IPS-20b (cell line): Measurements from ENCODE around the gene POLN.

ENCODE experiments used
- H3K27ac ChIP-seq: one replicate; pipeline ENCODE4 v1.5.1; 2013; ENCODE audit warnings: low read length
- H3K27me3 ChIP-seq: 2 replicates; pipeline ENCODE4 v1.6.1; 2013; ENCODE audit warnings: mild to moderate bottlenecking, low read length, inconsistent platforms; ENCODE audit not compliant: insufficient read depth
- H3K36me3 ChIP-seq: 2 replicates; pipeline ENCODE4 v1.6.1; 2013; ENCODE audit warnings: low read depth, mild to moderate bottlenecking, inconsistent platforms, low read length, moderate library complexity; ENCODE audit not compliant: insufficient read depth
- H3K4me1 ChIP-seq: 2 replicates; pipeline ENCODE4 v1.6.1; 2013; ENCODE audit warnings: mild to moderate bottlenecking, control low read depth, inconsistent platforms, low read length, moderate library complexity; ENCODE audit not compliant: insufficient read depth
- H3K4me3 ChIP-seq: 2 replicates; pipeline ENCODE4 v1.5.1; 2013; ENCODE audit warnings: mild to moderate bottlenecking, low read length, inconsistent platforms
- H3K9ac ChIP-seq: 2 replicates; pipeline ENCODE4 v1.6.1; 2013; ENCODE audit warnings: low read depth, mild to moderate bottlenecking, inconsistent platforms, low read length, moderate library complexity
- H3K9me3 ChIP-seq: 2 replicates; pipeline ENCODE4 v1.6.1; 2013; ENCODE audit warnings: mild to moderate bottlenecking, low read depth, low read length, inconsistent platforms; ENCODE audit not compliant: insufficient read depth

The POLN gene

GRCh38 chr4:2089222-2089621 is 152.7 kb downstream of the POLN start:
- H3K27ac ChIP-seq: no peak overlapping the region
- no peak overlapping the region for H3K9ac ChIP-seq
- no peak overlapping the region for H3K4me3 ChIP-seq
- no peaks in the 10 kb centered on the region for H3K9me3 ChIP-seq
- H3K27me3 ChIP-seq: no peaks in the 10 kb centered on the region
- H3K36me3 ChIP-seq: no peaks in the 10 kb centered on the region
- no peaks in the 10 kb centered on the region for H3K4me1 ChIP-seq

- no peaks in the 10 kb centered on the region for H3K4me1 ChIP-seq
- H3K4me3 ChIP-seq: no peak overlapping the region
- no peaks in the 10 kb centered on the region for H3K36me3 ChIP-seq
- H3K9ac ChIP-seq: no peak overlapping the region
- no peaks in the 10 kb centered on the region for H3K9me3 ChIP-seq
- no peaks in the 10 kb centered on the region for H3K27me3 ChIP-seq
- H3K27ac ChIP-seq: no peak overlapping the region
These were observed 154.8 kb downstream of the POLN start for GRCh38 chr4:2087170-2087569.

GRCh38 chr4:2085496-2085901 is 156.4 kb downstream of the POLN start:
- H3K27me3 ChIP-seq: no peaks in the 10 kb centered on the region

GRCh38 chr4:2084316-2084715 is 157.6 kb downstream of the POLN start:
- Histone ChIP-seq H3K27me3 (no peaks in the 10 kb centered on the region), H3K36me3 (no peaks in the 10 kb centered on the region), H3K27ac (no peak overlapping the region), H3K4me1 (no peaks in the 10 kb centered on the region), H3K9ac (no peak overlapping the region), H3K4me3 (no peak overlapping the region), H3K9me3 (no peaks in the 10 kb centered on the region)

More at GRCh38 chr4:2085496-2085901, 156.4 kb downstream of the POLN start:
- Histone ChIP-seq H3K27ac (no peak overlapping the region), H3K4me3 (no peak overlapping the region), H3K9me3 (no peaks in the 10 kb centered on the region), H3K9ac (no peak overlapping the region), H3K4me1 (no peaks in the 10 kb centered on the region), H3K36me3 (no peaks in the 10 kb centered on the region)

- no peaks in the 10 kb centered on the region for H3K9me3 ChIP-seq
- no peak overlapping the region for H3K9ac ChIP-seq
- no peak overlapping the region for H3K4me3 ChIP-seq
- H3K4me1 ChIP-seq: no peaks in the 10 kb centered on the region
- H3K27ac ChIP-seq: no peak overlapping the region
- H3K36me3 ChIP-seq: no peaks in the 10 kb centered on the region
- H3K27me3 ChIP-seq: no peaks in the 10 kb centered on the region
These were observed 158.1 kb downstream of the POLN start for GRCh38 chr4:2083826-2084160.

- Histone ChIP-seq H3K9me3 (no peaks in the 10 kb centered on the region), H3K36me3 (no peaks in the 10 kb centered on the region), H3K27ac (no peak overlapping the region), H3K27me3 (no peaks in the 10 kb centered on the region), H3K4me3 (no peak overlapping the region), H3K9ac (no peak overlapping the region), H3K4me1 (no peaks in the 10 kb centered on the region)
These were observed 158.7 kb downstream of the POLN start for GRCh38 chr4:2083116-2083825.

GRCh38 chr4:2082627-2083026 is 159.3 kb downstream of the POLN start:
- Histone ChIP-seq H3K36me3 (no peaks in the 10 kb centered on the region), H3K27me3 (no peaks in the 10 kb centered on the region), H3K4me3 (no peak overlapping the region), H3K9ac (no peak overlapping the region), H3K9me3 (no peaks in the 10 kb centered on the region), H3K4me1 (no peaks in the 10 kb centered on the region), H3K27ac (no peak overlapping the region)

GRCh38 chr4:2082118-2082517 is 159.8 kb downstream of the POLN start:
- no peaks in the 10 kb centered on the region for H3K27me3 ChIP-seq
- no peak overlapping the region for H3K27ac ChIP-seq
- no peak overlapping the region for H3K9ac ChIP-seq
- no peaks in the 10 kb centered on the region for H3K9me3 ChIP-seq
- no peak overlapping the region for H3K4me3 ChIP-seq
- no peaks in the 10 kb centered on the region for H3K36me3 ChIP-seq
- no peaks in the 10 kb centered on the region for H3K4me1 ChIP-seq

- H3K36me3 ChIP-seq: no peaks in the 10 kb centered on the region
- H3K27me3 ChIP-seq: no peaks in the 10 kb centered on the region
- no peaks in the 10 kb centered on the region for H3K9me3 ChIP-seq
- no peaks in the 10 kb centered on the region for H3K4me1 ChIP-seq
- H3K9ac ChIP-seq: no peak overlapping the region
- no peak overlapping the region for H3K27ac ChIP-seq
- no peak overlapping the region for H3K4me3 ChIP-seq
These were observed 160.4 kb downstream of the POLN start for GRCh38 chr4:2081540-2081939.

- no peaks in the 10 kb centered on the region for H3K9me3 ChIP-seq
- no peak overlapping the region for H3K4me3 ChIP-seq
- no peak overlapping the region for H3K27ac ChIP-seq
- no peaks in the 10 kb centered on the region for H3K4me1 ChIP-seq
- no peaks in the 10 kb centered on the region for H3K27me3 ChIP-seq
- H3K36me3 ChIP-seq: no peaks in the 10 kb centered on the region
- no peak overlapping the region for H3K9ac ChIP-seq
These were observed 161.3 kb downstream of the POLN start for GRCh38 chr4:2080429-2081300.

GRCh38 chr4:2079926-2080325 is 162.0 kb downstream of the POLN start:
- Histone ChIP-seq H3K27me3 (no peaks in the 10 kb centered on the region), H3K9me3 (no peaks in the 10 kb centered on the region), H3K36me3 (no peaks in the 10 kb centered on the region), H3K27ac (no peak overlapping the region), H3K4me3 (no peak overlapping the region), H3K9ac (no peak overlapping the region), H3K4me1 (no peaks in the 10 kb centered on the region)

GRCh38 chr4:2079006-2079405 is 162.9 kb downstream of the POLN start:
- no peak overlapping the region for H3K9ac ChIP-seq
- H3K36me3 ChIP-seq: no peaks in the 10 kb centered on the region
- no peaks in the 10 kb centered on the region for H3K4me1 ChIP-seq
- no peaks in the 10 kb centered on the region for H3K9me3 ChIP-seq
- no peak overlapping the region for H3K27ac ChIP-seq
- no peaks in the 10 kb centered on the region for H3K27me3 ChIP-seq
- no peak overlapping the region for H3K4me3 ChIP-seq
